ENCODE results near the gene MDM1. TPM values are rescaled to one million over a fixed set of nuclear protein-coding genes. Genes with fewer than 3 reads are reported as not detected.

MDM1 gene
- total and polyA plus RNA-seq, 4 donors = 2.0 to 12.9 (median 5.1) TPM

GRCh38 chr12:68297929-68298328 lies 34.2 kb downstream of the MDM1 start:
- WGBS = 79% methylated on average over 4 of the region's 4 CpGs
- H3K36me3 ChIP-seq (ENCODE audit: control insufficient read depth in 4 of 4, insufficient read depth in 3 of 4, low read depth in 1 of 4, low read length in 3 of 4) = peaks cover 0 to 3% (median under 1%) of the 10 kb centered on the region in 4 donors
- H3K9ac ChIP-seq (ENCODE audit: low read depth in 1 of 2, low read length in 2 of 2) = no peak overlapping the region
- no peak for DNase-seq (ENCODE audit: low spot score)
- H3K9me3 ChIP-seq (ENCODE audit: control insufficient read depth in 4 of 4, low read length in 3 of 4) = no peaks in the 10 kb centered on the region
- no peak overlapping the region for H3K27ac ChIP-seq (ENCODE audit: low read depth in 1 of 2, low read length in 2 of 2)
- peaks cover 0 to 16% (median 12%) of the 10 kb centered on the region in 4 donors for H3K4me1 ChIP-seq (ENCODE audit: control insufficient read depth in 4 of 4, insufficient read depth in 4 of 4, low read length in 3 of 4)
- H3K4me3 ChIP-seq (ENCODE audit: low read depth in 1 of 3, low read length in 3 of 3) = no peak overlapping the region
- H3K27me3 ChIP-seq (ENCODE audit: control insufficient read depth in 4 of 4, insufficient read depth in 4 of 4, low read length in 3 of 4) = no peaks in the 10 kb centered on the region
- no peak for TF ChIP-seq RAD21 (IDR thresholded peaks at IDR 0.05)
- no peak for TF ChIP-seq JUND (IDR thresholded peaks at IDR 0.05)
- no peak for TF ChIP-seq SP1 (IDR thresholded peaks at IDR 0.05)
- TF ChIP-seq YY1 (IDR thresholded peaks at IDR 0.05) = no peak
- TF ChIP-seq HNF4G (IDR thresholded peaks at IDR 0.05) = no peak
- no peak for TF ChIP-seq NR2F2 (IDR thresholded peaks at IDR 0.05)
- TF ChIP-seq EGR1 (IDR thresholded peaks at IDR 0.05; ENCODE audit: low read depth in 2 of 2) = no peak
- TF ChIP-seq CTCF (IDR thresholded peaks at IDR 0.05; ENCODE audit: low read depth, low read length, missing input control) = no peak

GRCh38 chr12:68294251-68294650 lies 37.9 kb downstream of the MDM1 start:
- DNase-seq (ENCODE audit: low spot score) = no peak
- H3K4me1 ChIP-seq (ENCODE audit: control insufficient read depth in 4 of 4, insufficient read depth in 4 of 4, low read length in 3 of 4) = peaks cover 0 to 16% (median 12%) of the 10 kb centered on the region in 4 donors
- H3K9me3 ChIP-seq (ENCODE audit: control insufficient read depth in 4 of 4, low read length in 3 of 4) = no peaks in the 10 kb centered on the region
- H3K4me3 ChIP-seq (ENCODE audit: low read depth in 1 of 3, low read length in 3 of 3) = no peak overlapping the region
- 35% methylated on average over 2 of the region's 2 CpGs for whole genome bisulfite sequencing
- no peak overlapping the region for H3K9ac ChIP-seq (ENCODE audit: low read depth in 1 of 2, low read length in 2 of 2)
- no peak overlapping the region for H3K27ac ChIP-seq (ENCODE audit: low read depth in 1 of 2, low read length in 2 of 2)
- no peaks in the 10 kb centered on the region for H3K36me3 ChIP-seq (ENCODE audit: control insufficient read depth in 4 of 4, insufficient read depth in 3 of 4, low read depth in 1 of 4, low read length in 3 of 4)
- TF ChIP-seq HNF4G (IDR thresholded peaks at IDR 0.05) = no peak
- no peak for TF ChIP-seq GABPA (IDR thresholded peaks at IDR 0.05 in 1 of 2, conservative IDR thresholded peaks at IDR 0.05 in 1 of 2)
- TF ChIP-seq YY1 (IDR thresholded peaks at IDR 0.05) = no peak
- no peak for TF ChIP-seq ZBTB33 (IDR thresholded peaks at IDR 0.05)
- TF ChIP-seq HNF4A (conservative IDR thresholded peaks at IDR 0.05) = no peak
- no peak for TF ChIP-seq CTCF (IDR thresholded peaks at IDR 0.05; ENCODE audit: low read depth, low read length, missing input control)
- TF ChIP-seq FOXA2 (IDR thresholded peaks at IDR 0.05) = no peak
- TF ChIP-seq JUND (IDR thresholded peaks at IDR 0.05) = no peak
- no peak for TF ChIP-seq MAX (IDR thresholded peaks at IDR 0.05)
- TF ChIP-seq SP1 (IDR thresholded peaks at IDR 0.05) = no peak
- TF ChIP-seq RXRA (IDR thresholded peaks at IDR 0.05) = no peak
- no peaks in the 10 kb centered on the region for H3K27me3 ChIP-seq (ENCODE audit: control insufficient read depth in 4 of 4, insufficient read depth in 4 of 4, low read length in 3 of 4)
